ENCODE data around the gene SNAP47.

The SNAP47 gene

GRCh38 chr1:227770812-227771211 is 35.6 kb downstream of the SNAP47 start:
- no peak for DNase-seq (ENCODE audit: low spot score)
- no peak for TF ChIP-seq CTCF (IDR thresholded peaks at IDR 0.05; ENCODE audit: extremely low read depth, missing control alignments)

- no peak for DNase-seq (ENCODE audit: low spot score)
- TF ChIP-seq CTCF (IDR thresholded peaks at IDR 0.05; ENCODE audit: extremely low read depth, missing control alignments): no peak
Measured at GRCh38 chr1:227771326-227771725, 36.1 kb downstream of the SNAP47 start.

GRCh38 chr1:227771771-227772170 is 36.5 kb downstream of the SNAP47 start:
- DNase-seq (ENCODE audit: low spot score): no peak
- no peak for TF ChIP-seq CTCF (IDR thresholded peaks at IDR 0.05; ENCODE audit: extremely low read depth, missing control alignments)

GRCh38 chr1:227773558-227773957 is 38.3 kb downstream of the SNAP47 start:
- no peak for DNase-seq (ENCODE audit: low spot score)
- TF ChIP-seq CTCF (IDR thresholded peaks at IDR 0.05; ENCODE audit: extremely low read depth, missing control alignments): no peak

- no peak for DNase-seq (ENCODE audit: low spot score)
- no peak for TF ChIP-seq CTCF (IDR thresholded peaks at IDR 0.05; ENCODE audit: extremely low read depth, missing control alignments)
Measured at GRCh38 chr1:227774051-227774731, 39.0 kb downstream of the SNAP47 start.

- no peak for TF ChIP-seq CTCF (IDR thresholded peaks at IDR 0.05; ENCODE audit: extremely low read depth, missing control alignments)
- no peak for DNase-seq (ENCODE audit: low spot score)
Measured at GRCh38 chr1:227774821-227775661, 39.8 kb downstream of the SNAP47 start.

- no peak for DNase-seq (ENCODE audit: low spot score)
- TF ChIP-seq CTCF (IDR thresholded peaks at IDR 0.05; ENCODE audit: extremely low read depth, missing control alignments): no peak
Measured at GRCh38 chr1:227775841-227776240, 40.6 kb downstream of the SNAP47 start.
